Measurements from ENCODE around the gene MAT1A.

GRCh38 chr10:80318742-80319141 is 29.3 kb upstream of the MAT1A start:
- TF ChIP-seq CTCF (IDR thresholded peaks at IDR 0.05) (no peak), POLR2A (IDR thresholded peaks at IDR 0.05) (no peak)

Measured in testis (tissue), 2 donors.